NB4 (cell line): ENCODE data around the gene HOXB3.

Experiments
- POLR2A ChIP-seq: IDR thresholded peaks from 2 replicates; pipeline ENCODE4 v1.6.1; 2011; ENCODE audit warnings: mild to moderate bottlenecking; ENCODE audit not compliant: insufficient read length; ENCODE audit errors: extremely low read depth
- TF ChIP-seq, protein P1 (sequence below): IDR thresholded peaks from one replicate; pipeline ENCODE4 v1.5.1; 2012; ENCODE audit warnings: low read depth, low read length
- TF ChIP-seq, protein P2 (sequence below): IDR thresholded peaks from 2 replicates; pipeline ENCODE4 v1.6.1; 2011; ENCODE audit warnings: low read depth, low read length

DNA sequence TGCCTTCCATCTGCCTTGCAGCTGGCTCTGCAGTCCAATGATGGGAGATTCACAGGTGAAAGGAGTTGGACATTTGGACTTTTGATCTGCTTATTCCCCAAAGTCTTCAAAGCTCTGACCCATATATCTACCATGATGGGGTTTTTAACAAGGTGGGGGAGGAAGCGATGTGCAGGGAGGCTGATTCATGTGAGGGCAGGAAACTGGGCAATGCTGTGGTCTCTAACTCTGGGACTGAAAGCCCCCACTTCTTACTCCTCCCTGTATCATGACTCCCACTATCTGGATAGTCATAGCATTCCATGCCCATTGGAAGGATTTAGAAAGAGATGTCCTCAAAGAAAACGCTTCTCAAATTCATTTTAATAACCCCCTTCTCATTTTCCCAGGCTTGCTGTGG lies 75.6 kb downstream of the HOXB3 start:
- no peak for TF ChIP-seq POLR2A
- TF ChIP-seq, protein P1, sequence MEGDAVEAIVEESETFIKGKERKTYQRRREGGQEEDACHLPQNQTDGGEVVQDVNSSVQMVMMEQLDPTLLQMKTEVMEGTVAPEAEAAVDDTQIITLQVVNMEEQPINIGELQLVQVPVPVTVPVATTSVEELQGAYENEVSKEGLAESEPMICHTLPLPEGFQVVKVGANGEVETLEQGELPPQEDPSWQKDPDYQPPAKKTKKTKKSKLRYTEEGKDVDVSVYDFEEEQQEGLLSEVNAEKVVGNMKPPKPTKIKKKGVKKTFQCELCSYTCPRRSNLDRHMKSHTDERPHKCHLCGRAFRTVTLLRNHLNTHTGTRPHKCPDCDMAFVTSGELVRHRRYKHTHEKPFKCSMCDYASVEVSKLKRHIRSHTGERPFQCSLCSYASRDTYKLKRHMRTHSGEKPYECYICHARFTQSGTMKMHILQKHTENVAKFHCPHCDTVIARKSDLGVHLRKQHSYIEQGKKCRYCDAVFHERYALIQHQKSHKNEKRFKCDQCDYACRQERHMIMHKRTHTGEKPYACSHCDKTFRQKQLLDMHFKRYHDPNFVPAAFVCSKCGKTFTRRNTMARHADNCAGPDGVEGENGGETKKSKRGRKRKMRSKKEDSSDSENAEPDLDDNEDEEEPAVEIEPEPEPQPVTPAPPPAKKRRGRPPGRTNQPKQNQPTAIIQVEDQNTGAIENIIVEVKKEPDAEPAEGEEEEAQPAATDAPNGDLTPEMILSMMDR = no peak
- TF ChIP-seq, protein P2, sequence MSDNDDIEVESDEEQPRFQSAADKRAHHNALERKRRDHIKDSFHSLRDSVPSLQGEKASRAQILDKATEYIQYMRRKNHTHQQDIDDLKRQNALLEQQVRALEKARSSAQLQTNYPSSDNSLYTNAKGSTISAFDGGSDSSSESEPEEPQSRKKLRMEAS = no peak
